AG04450 (cell line): ENCODE measurements around the gene ITLN2. TPM values are rescaled to one million over a fixed set of nuclear protein-coding genes. Genes with fewer than 3 reads are reported as not detected.
"Not testable (repeated sequence)": the region's sequence is repeated elsewhere in the genome, so short reads cannot be mapped to it uniquely, and the experiment has no call there.

ENCODE experiments used
- CTCF ChIA-PET: fragments of 300-600, 350-600 bp; formaldehyde crosslinking; extraction: SDS; loops from one replicate; lab custom pipeline; 2022; ENCODE audit warnings: antibody characterized with exemption, inconsistent platforms; lab: Charles Lee
- POLR2A ChIA-PET: fragments of 350-600 bp; formaldehyde crosslinking; extraction: SDS; loops from one replicate; lab custom pipeline; 2021; ENCODE audit warnings: antibody characterized with exemption, inconsistent platforms; lab: Yijun Ruan, JAX
- DNase-seq: peaks from one replicate; pipeline ENCODE4 v3.0.0-alpha.2; 2011; ENCODE audit warnings: low read depth, low spot score
- H3K27ac ChIP-seq: one replicate; pipeline ENCODE4 v1.5.1; 2012; ENCODE audit warnings: low read depth, low read length, control low read depth
- H3K27me3 ChIP-seq: one replicate; pipeline ENCODE4 v1.6.0; 2012; ENCODE audit warnings: low read length; ENCODE audit not compliant: control insufficient read depth, insufficient read depth
- H3K4me3 ChIP-seq: 2 replicates; pipeline ENCODE4 v1.5.1; 2011; ENCODE audit warnings: mild to moderate bottlenecking, low read depth, low read length, control low read depth
- H3K9me3 ChIP-seq: 2 replicates; pipeline ENCODE4 v1.5.1; 2012; ENCODE audit warnings: low read length; ENCODE audit not compliant: control insufficient read depth, insufficient read depth
- polyA plus RNA-seq: library from polyadenylated mRNA; depleted of rRNA; stranded (reverse); fragments of >200 nt; gene quantifications from 2 replicates; pipeline ENCODE4 v1.2.3, GENCODE V29; 2011
- TF ChIP-seq, protein P1 (sequence below): IDR thresholded peaks from 2 replicates; pipeline ENCODE4 v1.5.1; 2011; ENCODE audit warnings: low read depth, low read length, control low read depth, inconsistent platforms

The ITLN2 gene
- polyA plus RNA-seq, 1 experiment = not detected

- H3K4me3 ChIP-seq = no peak overlapping the region
- H3K9me3 ChIP-seq = no peaks in the 10 kb centered on the region
- H3K27me3 ChIP-seq = peaks cover 3% of the 10 kb centered on the region
- H3K27ac ChIP-seq = no peak overlapping the region
- DNase-seq = no peak
- ChIA-PET POLR2A (interaction anchor here (1.1 to 1.3 kb wide), 3 partner anchors 48 to 101 kb away, joined by 3 to 7 read pairs (median 7); partner anchors contain the start of gene KLHDC9), CTCF (interaction anchor here (0.6 to 6.5 kb wide), 39 partner anchors 7 to 322 kb away, joined by 3 to 87 read pairs (median 5); partner anchors contain the start of genes DEDD, F11R, KLHDC9 and NIT1)
- TF ChIP-seq, protein P1, sequence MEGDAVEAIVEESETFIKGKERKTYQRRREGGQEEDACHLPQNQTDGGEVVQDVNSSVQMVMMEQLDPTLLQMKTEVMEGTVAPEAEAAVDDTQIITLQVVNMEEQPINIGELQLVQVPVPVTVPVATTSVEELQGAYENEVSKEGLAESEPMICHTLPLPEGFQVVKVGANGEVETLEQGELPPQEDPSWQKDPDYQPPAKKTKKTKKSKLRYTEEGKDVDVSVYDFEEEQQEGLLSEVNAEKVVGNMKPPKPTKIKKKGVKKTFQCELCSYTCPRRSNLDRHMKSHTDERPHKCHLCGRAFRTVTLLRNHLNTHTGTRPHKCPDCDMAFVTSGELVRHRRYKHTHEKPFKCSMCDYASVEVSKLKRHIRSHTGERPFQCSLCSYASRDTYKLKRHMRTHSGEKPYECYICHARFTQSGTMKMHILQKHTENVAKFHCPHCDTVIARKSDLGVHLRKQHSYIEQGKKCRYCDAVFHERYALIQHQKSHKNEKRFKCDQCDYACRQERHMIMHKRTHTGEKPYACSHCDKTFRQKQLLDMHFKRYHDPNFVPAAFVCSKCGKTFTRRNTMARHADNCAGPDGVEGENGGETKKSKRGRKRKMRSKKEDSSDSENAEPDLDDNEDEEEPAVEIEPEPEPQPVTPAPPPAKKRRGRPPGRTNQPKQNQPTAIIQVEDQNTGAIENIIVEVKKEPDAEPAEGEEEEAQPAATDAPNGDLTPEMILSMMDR = peak; percentile 82
Measured at GRCh38 chr1:160997323-160998038, 42.9 kb upstream of the ITLN2 start.

DNA sequence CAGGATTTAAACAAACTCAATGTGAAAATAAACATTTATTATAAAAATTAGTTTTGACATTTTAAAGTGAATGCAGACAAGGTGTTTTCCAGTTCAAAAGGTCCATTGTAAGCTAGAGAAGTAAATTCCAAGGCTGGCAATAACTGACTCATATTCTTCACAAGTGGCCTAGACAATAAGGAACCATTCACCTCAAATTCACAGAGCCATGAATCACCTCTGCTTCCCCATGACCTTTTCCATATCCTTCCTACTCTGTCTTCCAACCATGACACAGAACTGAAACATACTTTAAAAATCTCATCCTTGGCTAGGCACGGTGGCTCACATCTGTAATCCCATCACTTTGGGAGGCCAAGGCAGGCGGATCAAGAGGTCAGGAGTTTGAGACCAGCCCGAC is 41.6 kb upstream of the ITLN2 start:
- H3K27me3 ChIP-seq = peaks cover 3% of the 10 kb centered on the region
- H3K4me3 ChIP-seq = no peak overlapping the region
- no peak for DNase-seq
- H3K9me3 ChIP-seq = no peaks in the 10 kb centered on the region
- CTCF ChIA-PET = interaction anchor here (1.1 to 6.5 kb wide), 8 partner anchors 8 to 143 kb away, joined by 3 to 87 read pairs (median 4); partner anchors contain the start of gene KLHDC9
- POLR2A ChIA-PET = no interaction called here
- TF ChIP-seq, protein P1 = no peak
- no peak overlapping the region for H3K27ac ChIP-seq

DNA sequence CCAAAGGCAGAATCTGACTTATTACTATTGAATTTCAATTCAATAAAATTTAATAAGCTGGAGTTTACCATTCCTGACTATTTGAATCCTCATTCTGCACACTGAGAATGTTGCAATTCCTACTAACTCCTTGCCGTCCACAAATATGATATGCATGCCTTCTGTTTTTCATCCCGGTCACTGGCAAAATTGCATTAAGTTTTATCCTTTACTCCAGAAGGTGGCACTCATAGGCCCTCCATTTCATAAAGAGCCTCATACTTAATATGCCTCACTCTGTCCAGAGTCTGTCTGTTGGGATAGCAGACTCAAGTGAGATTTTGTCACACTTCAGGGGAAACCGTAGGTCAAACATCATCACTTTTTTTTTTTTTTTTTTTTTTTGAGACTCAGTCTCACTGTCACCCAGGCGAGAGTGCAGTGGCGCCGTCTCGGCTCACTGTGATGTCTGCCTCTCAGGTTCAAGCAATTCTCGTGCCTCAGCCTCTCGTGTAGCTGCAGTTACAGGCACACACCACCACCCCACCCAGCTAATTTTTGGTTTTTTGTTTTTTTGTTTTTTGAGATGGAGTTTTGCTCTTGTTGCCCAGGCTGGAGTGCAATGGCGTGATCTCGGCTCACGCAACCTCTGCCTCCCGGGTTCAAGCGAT is 39.1 kb upstream of the ITLN2 start:
- DNase-seq = peak; percentile 32
- no peak overlapping the region for H3K4me3 ChIP-seq
- TF ChIP-seq, protein P1 = peak; percentile 52
- H3K9me3 ChIP-seq = no peaks in the 10 kb centered on the region
- POLR2A ChIA-PET = interaction anchor here (0.7 kb wide), 4 partner anchors 28 to 197 kb away, joined by 3 to 11 read pairs (median 4); no protein-coding TSS in a partner anchor
- CTCF ChIA-PET = interaction anchor here (0.5 to 6.5 kb wide), 12 partner anchors 10 to 377 kb away, joined by 3 to 87 read pairs (median 4); partner anchors contain the start of gene KLHDC9
- no peaks in the 10 kb centered on the region for H3K27me3 ChIP-seq
- no peak overlapping the region for H3K27ac ChIP-seq

DNA sequence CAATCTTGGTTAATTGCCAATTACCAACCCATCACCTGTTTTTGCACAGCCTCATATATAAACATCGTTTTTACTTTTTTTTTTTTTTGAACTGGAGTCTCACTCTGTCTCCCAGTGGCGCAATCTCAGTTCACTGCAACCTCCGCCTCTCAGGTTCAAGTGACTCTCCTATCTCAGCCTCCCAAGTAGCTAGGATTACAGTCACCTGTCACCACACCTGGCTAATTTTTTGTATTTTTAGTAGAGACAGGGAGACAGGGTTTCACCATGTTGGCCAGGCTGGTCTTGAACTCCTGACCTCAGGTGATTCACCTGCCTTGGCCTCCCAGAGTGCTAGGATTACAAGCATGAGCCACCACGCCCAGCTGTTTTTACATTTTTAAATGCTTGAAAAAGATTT is 37.4 kb upstream of the ITLN2 start:
- not testable (repeated sequence) for H3K27me3 ChIP-seq, H3K4me3 ChIP-seq, H3K9me3 ChIP-seq, H3K27ac ChIP-seq, DNase-seq
- POLR2A ChIA-PET = interaction anchor here (0.6 kb wide), 1 partner anchor 88 kb away, joined by 5 read pairs; no protein-coding TSS in a partner anchor
- CTCF ChIA-PET = interaction anchor here (1.0 kb wide), 1 partner anchor 265 kb away, joined by 7 read pairs; no protein-coding TSS in a partner anchor

GRCh38 chr1:160987359-160988050 is 32.9 kb upstream of the ITLN2 start:
- Histone ChIP-seq H3K4me3 (no peak overlapping the region), H3K27ac (no peak overlapping the region), H3K9me3 (no peaks in the 10 kb centered on the region; the same call in 1 of the 2 replicates), H3K27me3 (peaks cover 4% of the 10 kb centered on the region)
- CTCF ChIA-PET = interaction anchor here (0.5 to 1.6 kb wide), 4 partner anchors 10 to 152 kb away, joined by 3 to 7 read pairs (median 6); partner anchors contain the start of gene ITLN2
- TF ChIP-seq, protein P1 = no peak
- no peak for DNase-seq
- POLR2A ChIA-PET = no interaction called here
